Gastrocnemius medialis (tissue), 4 donors: Measurements from ENCODE around the gene MGMT.

Source experiments
- POLR2A ChIP-seq, 2 donors: fragments of 450-650 bp; IDR thresholded peaks; one replicate each; pipeline ENCODE4 v1.6.1; 2017; ENCODE audit warnings: antibody characterized with exemption in 2 of 2, mild to moderate bottlenecking in 2 of 2, moderate library complexity in 2 of 2
- TF ChIP-seq, protein P1 (sequence below), 5 experiments: fragments of 450-650 bp in 3 of 5; fragments of 200-600 bp in 2 of 5; sonication (generic) in 2 of 5; IDR thresholded peaks in 4 of 5; conservative IDR thresholded peaks in 1 of 5; 1 replicate in 4 of 5; 2 replicates in 1 of 5; pipeline ENCODE4 v1.5.1; 2016 to 2019; ENCODE audit warnings: antibody characterized with exemption in 5 of 5, mild to moderate bottlenecking in 3 of 5, moderate library complexity in 3 of 5

DNA sequence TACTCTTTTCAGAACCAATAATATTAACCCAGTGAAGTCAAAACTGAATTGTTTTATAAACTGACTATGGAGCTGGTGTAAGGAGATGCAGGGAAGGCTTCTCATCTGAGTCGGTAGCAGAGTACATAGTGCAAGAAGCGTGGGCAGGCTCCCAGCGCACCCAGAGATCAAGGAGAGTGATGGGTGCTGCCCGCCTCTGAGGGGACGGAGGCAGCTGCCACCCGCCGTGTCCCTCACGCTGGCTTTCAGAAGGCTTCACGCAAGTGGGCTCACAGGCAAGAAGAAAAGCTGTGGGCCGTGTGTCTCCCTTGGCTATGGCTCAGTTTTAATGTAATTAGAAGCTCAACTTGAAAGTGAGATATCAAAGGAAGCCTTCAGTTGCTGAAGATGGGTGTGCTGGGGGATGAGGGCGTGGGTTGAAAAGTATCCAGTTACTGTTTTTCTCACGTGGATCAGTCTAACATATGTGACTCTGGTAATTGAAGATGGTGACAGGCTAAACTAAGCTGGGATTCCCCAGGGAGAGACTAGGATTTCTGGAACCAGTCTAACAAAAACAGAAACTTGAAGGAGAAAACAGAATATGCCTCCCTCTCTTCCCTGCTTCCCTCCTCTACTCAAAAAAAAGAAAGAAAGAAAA lies 159.9 kb downstream of the MGMT start:
- TF ChIP-seq, protein P1, sequence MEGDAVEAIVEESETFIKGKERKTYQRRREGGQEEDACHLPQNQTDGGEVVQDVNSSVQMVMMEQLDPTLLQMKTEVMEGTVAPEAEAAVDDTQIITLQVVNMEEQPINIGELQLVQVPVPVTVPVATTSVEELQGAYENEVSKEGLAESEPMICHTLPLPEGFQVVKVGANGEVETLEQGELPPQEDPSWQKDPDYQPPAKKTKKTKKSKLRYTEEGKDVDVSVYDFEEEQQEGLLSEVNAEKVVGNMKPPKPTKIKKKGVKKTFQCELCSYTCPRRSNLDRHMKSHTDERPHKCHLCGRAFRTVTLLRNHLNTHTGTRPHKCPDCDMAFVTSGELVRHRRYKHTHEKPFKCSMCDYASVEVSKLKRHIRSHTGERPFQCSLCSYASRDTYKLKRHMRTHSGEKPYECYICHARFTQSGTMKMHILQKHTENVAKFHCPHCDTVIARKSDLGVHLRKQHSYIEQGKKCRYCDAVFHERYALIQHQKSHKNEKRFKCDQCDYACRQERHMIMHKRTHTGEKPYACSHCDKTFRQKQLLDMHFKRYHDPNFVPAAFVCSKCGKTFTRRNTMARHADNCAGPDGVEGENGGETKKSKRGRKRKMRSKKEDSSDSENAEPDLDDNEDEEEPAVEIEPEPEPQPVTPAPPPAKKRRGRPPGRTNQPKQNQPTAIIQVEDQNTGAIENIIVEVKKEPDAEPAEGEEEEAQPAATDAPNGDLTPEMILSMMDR (IDR thresholded peaks at IDR 0.05 in 4 of 5, conservative IDR thresholded peaks at IDR 0.05 in 1 of 5), result no peak
- no peak for TF ChIP-seq POLR2A (IDR thresholded peaks at IDR 0.05)
